HK-2 (cell line): Measurements from ENCODE around the gene FAP.

Experiments used
- DNase-seq: peaks from one replicate; pipeline ENCODE4 v3.0.0-alpha.2; 2018; ENCODE audit not compliant: unreplicated experiment

Gene FAP

DNA sequence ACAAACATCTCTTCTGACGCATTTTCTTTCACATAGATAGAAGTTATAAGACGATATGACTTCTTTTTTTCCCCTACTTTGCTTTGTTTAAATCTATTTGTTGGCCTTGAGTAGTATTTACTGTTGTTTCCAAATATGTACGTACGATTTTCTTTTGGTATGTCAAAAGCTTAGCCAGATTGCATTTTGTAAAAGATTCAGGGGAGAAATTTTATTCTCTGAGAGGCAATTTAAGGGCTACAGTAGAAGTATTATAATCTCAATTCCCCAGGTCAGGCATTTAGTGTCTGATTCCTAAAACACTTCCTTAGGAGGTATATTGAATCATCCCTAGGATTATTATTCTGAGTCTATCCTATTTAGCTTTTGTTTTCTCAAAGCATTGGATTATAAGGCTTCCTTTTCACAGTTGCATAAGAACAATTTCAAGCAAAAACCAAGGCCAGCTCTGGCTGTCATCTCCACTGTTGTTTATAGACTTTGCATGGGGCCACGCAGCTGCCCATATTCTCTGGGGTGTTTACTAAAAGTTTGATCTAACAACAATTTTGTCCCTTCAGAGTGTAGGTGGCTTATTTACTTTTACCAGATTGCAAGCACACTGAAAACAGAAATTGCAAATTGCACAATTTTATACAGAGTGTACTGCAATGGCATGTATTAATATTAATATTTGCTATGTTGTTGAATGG, 57.6 kb downstream of the FAP start:
- DNase-seq: no peak

DNA sequence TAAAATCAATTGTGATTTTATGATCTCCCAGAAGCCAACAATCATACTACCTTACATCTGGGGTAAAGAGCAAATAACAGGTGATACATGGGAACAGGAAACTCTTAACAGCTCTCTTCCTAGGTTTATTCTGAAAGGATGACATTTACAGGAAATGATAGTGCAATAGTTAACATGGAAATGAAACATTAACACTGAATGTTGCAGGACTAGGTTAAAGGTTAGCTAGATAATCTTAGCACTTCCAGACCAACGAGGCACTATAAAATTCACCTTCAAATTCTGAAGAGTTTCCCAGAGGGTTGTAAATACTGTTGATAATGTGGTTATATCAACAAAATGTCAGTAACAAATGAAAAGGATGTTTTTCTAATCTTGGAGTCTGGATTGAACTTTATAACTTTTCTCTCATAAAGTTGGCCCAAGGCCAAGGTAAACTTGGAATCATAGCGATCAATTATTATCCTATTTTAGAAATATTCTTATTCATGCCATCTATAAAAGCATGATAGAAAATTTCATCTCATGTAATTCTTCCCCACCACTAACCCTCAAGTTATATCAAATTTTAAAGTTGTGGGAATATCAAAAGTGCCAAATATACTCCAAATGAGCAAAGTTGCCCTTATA, 58.3 kb downstream of the FAP start:
- DNase-seq: no peak

DNA sequence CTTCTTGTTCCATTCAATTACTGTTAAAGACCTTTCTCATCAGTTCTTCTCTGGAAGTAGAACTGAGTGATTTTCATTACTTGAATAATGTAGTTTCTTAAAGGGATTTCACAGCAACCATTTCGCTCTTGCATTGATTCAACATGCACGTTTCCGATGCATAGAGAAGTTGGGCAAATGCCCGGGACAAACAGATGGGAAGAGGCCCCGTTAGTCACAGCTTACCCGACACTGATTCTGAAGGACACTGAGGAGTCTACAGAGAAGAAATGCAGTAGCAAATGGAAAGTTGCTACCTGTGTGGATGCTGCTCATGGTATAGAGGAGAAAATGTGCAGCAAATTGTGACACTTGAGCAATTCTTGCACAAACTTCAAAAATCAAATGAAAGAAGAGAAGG, 58.9 kb downstream of the FAP start:
- no peak for DNase-seq

DNA sequence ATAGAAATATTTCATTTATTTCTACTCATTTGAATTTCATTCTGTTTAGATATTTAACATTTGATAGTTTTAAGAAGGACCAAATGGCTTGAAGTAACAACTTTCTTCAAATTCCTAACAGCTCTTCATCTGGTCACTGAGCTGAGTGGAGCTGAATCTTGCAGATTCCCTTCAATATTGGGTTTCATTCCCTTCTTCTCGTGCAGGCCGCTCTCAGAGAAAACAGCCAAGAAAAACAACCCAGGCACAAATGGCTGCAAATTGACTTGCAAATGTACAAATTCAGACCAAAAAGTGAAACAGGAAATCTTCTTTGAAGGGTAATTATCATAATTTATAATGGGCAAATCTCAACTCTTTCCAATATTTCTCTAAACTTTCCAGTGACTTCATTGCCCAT, 60.9 kb downstream of the FAP start:
- DNase-seq: no peak

DNA sequence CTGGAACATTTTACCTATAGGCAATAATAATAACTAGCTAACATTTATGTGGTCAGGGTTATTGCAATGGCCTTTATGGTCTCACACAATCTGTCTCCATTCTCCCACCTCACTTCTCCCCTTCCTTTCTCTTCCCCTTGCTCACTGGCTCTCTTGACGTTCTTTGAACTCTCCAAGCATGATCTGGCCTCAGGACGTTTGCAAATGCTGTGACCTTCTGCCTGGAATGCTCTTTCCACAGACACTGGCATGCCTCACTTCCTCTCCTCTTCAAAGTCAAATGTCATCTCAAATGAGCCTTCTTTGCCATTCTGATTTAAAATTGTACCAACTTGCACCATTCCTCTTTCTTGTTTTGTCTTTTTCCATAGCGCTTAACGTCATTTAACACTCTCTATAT, 65.9 kb downstream of the FAP start:
- no peak for DNase-seq

DNA sequence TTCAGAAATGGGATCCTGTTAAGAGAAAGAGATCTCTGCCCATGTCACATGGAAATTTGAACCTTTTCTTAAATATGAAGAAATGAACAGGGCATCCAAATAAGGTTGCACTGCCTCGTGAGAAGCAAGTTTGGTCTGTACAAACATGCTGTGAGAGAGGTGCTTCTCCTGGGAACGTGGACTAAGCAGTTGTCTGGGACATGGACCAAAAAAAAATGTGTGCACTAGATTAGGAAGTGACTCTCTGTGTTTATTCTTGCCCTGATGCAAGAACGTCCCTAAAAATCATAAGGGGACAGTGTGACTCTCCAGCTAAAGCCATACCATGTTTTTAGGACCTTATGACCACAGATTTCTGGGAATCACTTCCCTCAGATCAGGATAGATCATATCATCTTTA, 67.5 kb downstream of the FAP start:
- DNase-seq: no peak

DNA sequence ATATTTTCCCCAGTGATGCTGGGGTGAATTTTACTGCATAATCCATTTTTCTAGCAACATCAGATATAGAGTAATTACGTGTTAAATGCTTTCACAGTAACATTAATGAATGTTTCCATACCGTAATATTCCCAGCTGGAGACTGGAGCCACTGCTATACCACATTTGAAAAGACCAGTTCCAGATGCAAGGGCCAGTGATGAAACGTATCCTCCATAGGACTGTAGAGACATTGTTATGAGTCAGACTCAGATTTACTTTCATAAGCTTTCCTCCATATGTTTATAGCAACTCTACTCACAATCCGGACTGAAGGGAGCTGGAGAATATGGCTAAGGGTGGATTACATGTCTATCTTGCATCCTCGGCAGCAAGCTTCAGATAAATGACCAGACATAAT, 68.5 kb downstream of the FAP start:
- DNase-seq: no peak

DNA sequence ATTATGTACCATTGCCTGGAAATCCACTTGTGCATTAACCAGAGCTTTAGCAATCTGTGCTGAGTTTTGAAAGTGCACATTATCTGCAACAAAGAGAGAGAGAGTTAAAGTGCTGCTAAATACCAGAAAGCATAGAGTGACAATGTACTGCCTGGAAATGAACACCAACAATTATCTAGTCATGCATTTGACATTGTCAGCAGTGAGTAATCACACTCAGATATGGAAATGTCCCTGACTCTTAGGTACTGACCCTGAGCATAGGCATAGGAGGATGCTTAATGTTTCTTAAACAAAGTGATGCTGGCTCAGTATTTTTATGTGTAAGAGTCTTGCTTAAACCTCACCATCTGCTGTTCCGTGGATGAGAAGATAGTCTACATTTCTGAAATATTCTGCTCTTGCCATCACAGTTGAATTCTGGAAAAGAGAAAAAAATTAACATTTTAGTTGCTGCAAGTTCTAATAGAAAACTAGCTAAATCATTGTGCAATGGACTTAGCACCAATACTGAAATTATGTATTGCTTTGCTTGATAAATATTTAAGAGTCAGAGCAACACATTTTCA, 70.4 kb downstream of the FAP start:
- DNase-seq: no peak

DNA sequence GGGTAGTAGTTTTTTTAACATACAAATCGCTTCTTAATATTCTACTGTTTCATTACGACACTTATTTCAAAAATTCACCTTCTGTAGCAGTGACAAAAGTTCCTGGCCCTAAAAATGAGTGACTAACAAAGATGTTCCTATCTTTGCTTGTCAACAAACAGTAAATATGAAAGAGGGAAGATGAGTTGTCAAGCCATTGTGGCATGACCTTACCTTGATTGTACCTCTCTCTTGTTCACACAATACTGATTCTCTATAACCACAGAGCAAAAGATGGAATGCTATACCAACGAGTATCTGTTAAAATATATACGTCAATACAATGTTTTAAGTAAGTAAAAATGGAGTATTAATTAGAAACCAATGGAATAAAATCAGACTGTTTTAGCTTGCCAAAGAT, 76.5 kb downstream of the FAP start:
- no peak for DNase-seq

DNA sequence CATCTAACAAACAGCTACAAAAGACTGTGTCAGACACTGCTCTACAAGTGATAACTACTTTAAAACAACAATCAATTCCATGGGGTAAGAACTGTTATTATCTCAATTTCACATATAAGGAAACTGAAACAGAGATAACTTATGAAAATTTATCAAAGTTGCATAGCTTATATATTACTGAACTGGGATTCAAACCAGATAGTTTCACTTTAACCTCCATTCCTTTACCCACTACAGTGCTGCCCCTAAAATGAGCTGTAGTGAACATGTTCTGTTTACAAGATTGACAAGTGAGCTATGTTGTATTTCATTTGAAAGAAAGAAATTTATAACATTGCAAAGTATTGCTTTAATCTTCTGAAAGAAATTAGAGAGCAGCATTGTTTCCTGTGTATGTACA, 77.1 kb downstream of the FAP start:
- DNase-seq: no peak

DNA sequence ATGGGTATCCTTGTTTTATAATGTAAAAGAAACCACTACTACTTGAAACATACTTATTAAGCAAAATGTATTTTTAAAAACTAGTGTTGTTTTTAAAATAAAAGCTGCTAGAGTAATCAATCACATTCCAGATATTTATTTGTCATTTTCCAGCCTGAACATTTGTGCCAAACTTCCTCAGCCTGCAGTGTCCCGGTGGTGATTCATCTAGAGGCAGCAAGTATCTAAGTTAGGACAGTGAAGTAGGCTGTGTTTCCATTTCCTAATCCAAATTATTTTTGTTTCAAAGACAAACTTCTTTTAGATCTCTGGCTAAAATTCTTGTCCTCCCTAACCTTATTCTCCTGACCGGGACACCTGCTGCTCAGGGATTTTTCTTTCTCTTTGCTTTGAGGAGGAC, 78.4 kb downstream of the FAP start:
- no peak for DNase-seq

DNA sequence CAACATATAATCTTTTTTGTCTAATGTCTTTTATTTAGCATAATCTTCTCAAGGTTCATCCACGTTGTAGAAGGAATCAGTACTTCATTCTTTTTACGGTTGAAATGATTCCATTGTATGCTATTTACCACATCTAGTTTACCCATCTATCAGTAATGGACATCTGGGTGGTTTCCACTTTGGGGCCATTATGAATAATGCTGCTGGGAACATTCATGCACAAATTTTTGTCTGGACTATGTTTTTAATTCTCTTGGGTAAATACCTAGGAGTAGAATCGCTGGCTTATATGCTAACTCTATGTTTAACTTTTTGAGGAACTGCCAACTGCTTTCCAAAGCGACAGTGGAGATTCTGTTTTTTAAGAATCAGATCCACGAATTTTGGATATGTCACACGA, 83.8 kb downstream of the FAP start:
- no peak for DNase-seq

DNA sequence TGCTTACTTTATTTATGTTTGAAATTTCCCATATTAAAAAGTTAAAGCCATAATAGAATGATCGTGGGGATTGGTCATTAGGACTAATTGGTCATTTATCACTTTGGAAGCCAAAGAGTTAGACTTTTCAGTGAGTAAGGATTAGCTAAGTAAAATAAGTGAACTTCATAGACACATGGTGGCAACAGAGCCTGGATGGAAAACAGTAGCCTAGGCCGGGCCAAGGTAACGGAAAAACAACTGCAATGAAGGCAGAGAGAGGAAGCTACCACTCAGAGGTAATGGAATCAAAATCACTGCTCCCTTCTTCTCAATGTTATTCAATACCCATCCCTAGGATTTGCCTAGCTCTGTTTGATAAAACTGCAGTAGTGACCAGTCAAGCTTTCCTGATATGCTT, 87.1 kb downstream of the FAP start:
- no peak for DNase-seq

DNA sequence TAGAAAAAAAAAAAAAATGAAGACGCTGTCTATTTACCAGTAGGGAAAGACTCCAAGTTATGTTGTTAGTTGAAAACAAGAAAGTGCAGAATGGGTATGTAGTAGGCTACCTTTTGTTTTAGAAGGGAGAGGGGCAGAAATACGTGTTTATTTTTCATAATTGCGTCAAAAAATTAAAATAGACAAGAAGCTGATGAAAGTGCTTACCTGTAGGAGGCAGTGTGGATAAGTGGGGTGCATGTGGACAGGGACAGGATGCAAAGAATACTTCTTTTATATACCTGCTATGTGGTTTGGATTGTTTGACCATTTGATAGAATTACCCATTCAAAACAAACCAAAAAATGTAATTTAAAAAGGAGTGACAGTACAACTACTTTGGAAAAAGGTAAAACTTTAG, 88.2 kb downstream of the FAP start:
- no peak for DNase-seq

DNA sequence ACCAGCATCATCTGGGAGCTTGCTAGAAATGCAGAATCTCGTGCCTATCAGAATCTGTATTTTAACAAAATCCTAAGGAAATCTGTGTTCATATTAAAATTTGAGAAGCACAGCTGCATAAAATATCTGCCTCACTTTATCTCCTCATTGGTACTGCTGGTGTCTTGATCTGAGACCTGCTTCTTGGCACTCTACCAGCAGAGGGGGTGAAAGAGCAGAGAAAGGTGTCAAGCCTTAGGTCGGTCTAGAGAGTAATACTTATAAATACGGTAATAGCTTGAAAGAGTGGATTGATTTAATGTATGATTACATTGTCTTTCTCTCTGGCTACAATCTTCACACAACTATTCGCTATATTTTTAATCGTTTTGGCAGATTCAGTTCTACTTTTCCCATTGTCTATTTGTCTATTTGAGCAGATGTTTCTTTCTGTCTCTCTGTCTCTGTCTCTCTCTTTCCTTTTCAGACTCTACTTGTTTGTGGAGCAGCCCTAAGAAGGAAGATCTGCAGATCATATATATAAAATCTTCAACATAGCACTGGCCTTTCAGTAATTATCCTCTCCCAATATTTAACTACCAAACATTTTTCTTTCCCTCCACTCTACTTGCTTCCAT, 89.5 kb downstream of the FAP start:
- DNase-seq: peak; percentile 58

DNA sequence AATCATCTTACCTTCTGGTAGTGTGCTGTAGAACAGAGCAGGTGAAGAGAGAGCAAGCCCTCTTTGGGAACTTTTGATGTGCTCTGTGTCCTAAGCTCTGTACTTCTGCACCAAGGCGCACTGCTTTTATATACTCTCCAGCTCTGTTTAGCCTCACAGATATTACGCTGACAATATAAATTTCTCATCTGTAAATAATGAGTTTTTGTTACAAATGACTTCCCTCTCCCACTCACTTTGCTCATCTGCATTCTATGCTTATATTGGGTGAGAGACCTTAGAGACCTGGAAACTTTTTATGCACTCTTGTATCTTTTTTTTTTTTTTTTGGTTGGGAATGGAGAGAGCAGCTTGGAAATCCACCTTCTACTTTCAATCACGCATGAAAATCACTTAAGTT, 91.1 kb downstream of the FAP start, which contains the start of gene GCG:
Gene GCG (minus strand): TSS at position 101 of the 400 bp plus-strand sequence. CDS start 3,069 bp downstream, outside the sequence.
- no peak for DNase-seq

DNA sequence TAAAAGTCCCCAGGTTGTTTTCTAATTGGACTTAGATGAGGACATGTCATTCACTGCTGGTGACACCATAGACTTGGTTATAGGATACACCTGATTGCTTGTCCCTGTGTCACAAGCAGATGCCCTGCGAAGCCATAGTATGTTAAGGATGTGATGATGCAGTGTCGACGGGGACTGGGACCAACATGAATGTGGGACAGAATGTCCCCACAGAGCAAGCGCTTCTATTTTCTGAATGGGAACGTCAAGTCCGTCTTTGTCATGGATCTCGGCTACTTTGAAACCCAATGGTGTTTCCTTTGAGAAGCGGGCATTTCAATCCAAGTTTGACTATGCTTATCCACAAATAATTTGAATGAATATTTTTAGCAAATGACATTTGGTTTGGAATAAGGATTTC, 93.3 kb downstream of the FAP start:
- DNase-seq: no peak

DNA sequence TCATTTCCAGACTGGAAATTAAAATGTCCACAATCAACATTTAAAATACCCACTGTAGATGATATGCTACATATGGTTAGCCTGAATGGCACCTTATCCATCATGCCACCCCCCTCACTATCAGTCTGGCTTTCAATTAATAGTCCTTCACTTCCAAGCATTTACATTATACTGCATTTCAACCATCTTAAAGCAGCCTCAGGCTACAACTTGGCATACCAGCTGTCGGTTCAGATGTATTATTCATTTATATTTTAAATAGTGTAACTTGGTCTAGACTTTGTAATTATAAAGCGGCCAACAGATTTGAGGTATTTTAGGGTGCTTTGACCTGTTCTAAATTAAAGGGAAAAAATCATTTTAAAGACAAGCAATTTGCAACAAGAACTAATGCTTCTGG, 93.8 kb downstream of the FAP start:
- no peak for DNase-seq

DNA sequence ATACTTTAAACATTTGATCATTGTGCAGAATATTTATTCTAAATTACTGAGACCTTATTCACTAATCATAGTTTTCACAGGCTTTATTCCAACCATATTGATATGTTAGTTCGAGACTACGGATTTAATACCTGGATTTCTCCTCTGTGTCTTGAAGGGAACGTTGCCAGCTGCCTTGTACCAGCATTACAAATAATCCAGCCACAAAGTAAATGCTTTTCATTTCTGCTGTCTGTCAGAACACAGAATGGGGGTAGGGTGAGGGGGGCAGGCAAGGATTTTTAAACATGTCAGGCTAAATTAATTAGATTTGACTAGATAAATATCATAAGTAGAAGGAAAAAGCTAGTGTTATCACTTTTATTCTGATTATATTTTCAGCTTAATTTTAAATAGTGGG, 94.3 kb downstream of the FAP start:
- no peak for DNase-seq

DNA sequence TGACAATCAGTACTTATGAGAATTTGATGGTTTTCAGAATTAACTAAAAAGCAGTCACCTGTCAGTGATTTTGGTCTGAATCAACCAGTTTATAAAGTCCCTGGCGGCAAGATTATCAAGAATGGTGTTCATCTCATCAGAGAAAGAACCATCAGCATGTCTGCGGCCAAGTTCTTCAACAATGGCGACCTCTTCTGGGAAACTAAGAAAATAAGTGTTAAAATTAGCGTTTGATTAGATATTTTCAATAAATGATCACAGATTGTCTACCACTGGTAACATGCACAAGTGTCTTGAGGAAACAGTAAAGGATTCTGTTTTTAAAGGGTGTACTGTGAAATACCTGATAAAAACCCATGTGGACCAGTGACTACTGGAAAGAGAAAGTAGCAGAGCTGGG, 99.3 kb downstream of the FAP start:
- no peak for DNase-seq

DNA sequence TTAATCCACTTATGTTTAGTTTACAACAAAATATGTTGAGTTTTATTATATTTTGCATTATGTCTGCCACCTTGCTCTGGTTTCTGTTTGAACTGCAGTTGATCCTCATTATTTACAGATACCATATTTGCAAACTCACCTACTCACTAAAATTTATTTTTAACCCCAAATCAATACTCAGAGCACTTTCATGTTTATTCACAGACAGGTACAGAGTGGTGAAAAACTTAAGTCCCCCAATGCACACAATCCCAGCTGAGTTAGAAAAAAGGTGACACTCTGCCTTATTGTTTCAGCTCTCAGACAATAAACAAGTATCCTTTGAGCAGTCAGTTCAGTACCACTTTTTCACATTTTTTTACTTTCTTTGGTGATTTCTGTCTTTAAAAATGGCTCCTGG, 104.9 kb downstream of the FAP start:
- DNase-seq: no peak

DNA sequence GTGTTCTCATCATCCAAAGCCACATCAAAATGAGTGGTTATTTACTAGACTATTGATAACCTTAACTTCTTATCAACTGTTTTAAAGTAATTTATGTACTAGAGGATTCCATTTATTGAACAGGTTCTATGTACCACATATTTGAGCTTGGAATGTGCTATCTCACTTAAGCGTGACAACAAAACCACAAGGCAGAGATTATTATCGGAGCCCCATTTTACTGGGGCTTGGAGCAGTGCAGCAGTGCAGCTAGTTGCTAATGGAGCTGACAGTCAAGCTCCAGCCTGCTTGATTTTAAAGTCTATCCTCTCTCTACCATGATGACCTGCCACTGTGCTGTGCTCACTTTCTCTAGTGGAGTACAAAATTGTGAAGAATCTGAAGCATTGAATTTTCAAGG, 115.8 kb downstream of the FAP start:
- DNase-seq: no peak

DNA sequence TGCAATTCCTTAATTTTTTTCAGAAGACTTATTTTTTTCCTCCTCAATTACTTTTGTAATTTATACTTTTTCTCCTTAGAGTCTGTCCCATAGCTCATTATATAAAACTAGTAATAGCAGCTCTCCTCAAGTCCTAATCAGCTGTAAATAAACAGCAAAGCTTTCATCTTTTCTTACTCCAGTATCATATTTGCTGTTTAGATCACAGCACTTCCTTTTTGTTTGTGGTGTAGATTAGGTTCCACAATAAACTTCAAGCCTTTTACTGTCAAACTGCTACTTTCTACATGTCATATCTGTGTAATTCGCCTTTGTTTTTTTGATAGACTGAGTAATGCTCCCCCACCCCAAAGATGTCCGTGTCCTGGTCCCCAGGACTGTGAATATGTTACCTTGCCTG, 116.7 kb downstream of the FAP start:
- DNase-seq: no peak
